Thyroid gland (tissue), 4 donors: ENCODE measurements around the gene C3orf80. TPM values are rescaled to one million over a fixed set of nuclear protein-coding genes. Genes with fewer than 3 reads are reported as not detected.

ENCODE experiments used
- DNase-seq, 2 donors: peaks; one replicate each; pipeline ENCODE4 v3.0.0-alpha.2; 2019
- H3K27ac ChIP-seq, 3 donors: fragments of 200-600 bp; sonication (generic); 1 replicate in 2 of 3; 2 replicates in 1 of 3; pipeline ENCODE4 v1.5.1; 2016 to 2019; ENCODE audit warnings: mild to moderate bottlenecking in 1 of 3, moderate library complexity in 1 of 3
- H3K27me3 ChIP-seq: fragments of 200-600 bp; sonication (generic); one replicate; pipeline ENCODE4 v1.5.1; 2019
- H3K36me3 ChIP-seq, 2 donors: fragments of 200-600 bp; sonication (generic); one replicate each; pipeline ENCODE4 v1.5.1; 2016 to 2019
- H3K4me1 ChIP-seq, 2 donors: fragments of 200-600 bp; sonication (generic); one replicate each; pipeline ENCODE4 v1.5.1; 2017 to 2019
- H3K4me3 ChIP-seq, 3 donors: fragments of 200-600 bp; sonication (generic); replicated peaks in 1 of 3; 1 replicate in 2 of 3; 2 replicates in 1 of 3; pipeline ENCODE4 v1.5.1; 2016; ENCODE audit warnings: mild to moderate bottlenecking in 1 of 3
- H3K9me3 ChIP-seq: fragments of 200-600 bp; sonication (generic); one replicate; pipeline ENCODE4 v1.5.1; 2017
- CTCF ChIP-seq, 6 experiments: fragments of 200-600 bp in 3 of 6; fragments of 450-650 bp in 3 of 6; sonication (generic) in 3 of 6; IDR thresholded peaks; one replicate each; pipeline ENCODE4 v1.5.1; 2016 to 2019; ENCODE audit warnings: antibody characterized with exemption in 6 of 6, mild to moderate bottlenecking in 2 of 6, inconsistent platforms in 1 of 6, moderate library complexity in 1 of 6
- POLR2A ChIP-seq, 2 donors: fragments of 450-650 bp; IDR thresholded peaks; one replicate each; pipeline ENCODE4 v1.6.1; 2017; ENCODE audit warnings: antibody characterized with exemption in 2 of 2, mild to moderate bottlenecking in 2 of 2, moderate library complexity in 1 of 2
- WGBS, 2 donors: methylation state at CpG; one replicate each; pipeline ENCODE4 v1.1.5; 2017; 5-methylcytosine and 5-hydroxymethylcytosine counted together
- intact Hi-C: fragments of 100-400 bp; cut with DNase I; formaldehyde crosslinking; loops from one replicate; pipeline ENCODE4 v1.15.1; 2023
- total RNA-seq, 4 donors: library from RNA; depleted of rRNA; stranded (reverse); fragments of >200 nt; gene quantifications; one replicate each; pipeline ENCODE4 v1.2.3, GENCODE V29; 2016

Gene C3orf80
- total RNA-seq, 4 donors from 2014 or later, result 0.27 to 0.29 (median 0.29) TPM; not detected in 1

DNA sequence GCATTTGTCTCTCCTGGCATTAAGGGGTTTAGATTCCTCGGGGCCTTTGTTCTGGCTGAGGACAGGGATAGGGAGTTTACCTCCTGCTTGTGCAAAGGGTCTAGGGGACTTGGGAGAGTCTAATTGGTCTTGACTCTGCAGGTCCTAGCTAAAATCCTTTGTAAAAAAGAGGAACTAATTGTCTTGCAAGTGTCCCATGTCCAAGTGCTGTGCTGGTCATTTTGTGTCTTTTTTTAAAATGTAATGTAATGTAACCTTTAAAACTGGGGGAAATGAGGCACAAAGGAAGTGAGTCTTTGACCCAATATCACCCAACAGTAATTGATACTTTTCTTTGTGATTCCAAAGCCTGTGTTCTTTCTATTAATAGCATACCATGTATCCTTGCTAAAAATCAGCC, 14.9 kb upstream of the C3orf80 start:
- 83 to 95% methylated on average over 1 of the region's 1 CpG for WGBS, 2 donors

GRCh38 chr3:160210799-160211221, 14.4 kb upstream of the C3orf80 start:
- Histone ChIP-seq H3K27ac (no peak overlapping the region), H3K4me3 (no peak overlapping the region), H3K27me3 (no peaks in the 10 kb centered on the region), H3K9me3 (no peaks in the 10 kb centered on the region), H3K36me3 (no peaks in the 10 kb centered on the region), H3K4me1 (no peaks in the 10 kb centered on the region)
- intact Hi-C loops, result no loop called here
- 79 to 83% methylated on average over 1 of the region's 1 CpG for WGBS, 2 donors
- TF ChIP-seq CTCF (IDR thresholded peaks at IDR 0.05), result no peak
- TF ChIP-seq POLR2A (IDR thresholded peaks at IDR 0.05), result no peak
- no peak for DNase-seq

More for the DNA sequence above, 14.9 kb upstream of the C3orf80 start:
- intact Hi-C loops, result no loop called here
- no peak overlapping the region for H3K27ac ChIP-seq
- H3K9me3 ChIP-seq, result no peaks in the 10 kb centered on the region
- DNase-seq, result no peak
- H3K4me3 ChIP-seq, result no peak overlapping the region
- H3K36me3 ChIP-seq, result no peaks in the 10 kb centered on the region
- no peaks in the 10 kb centered on the region for H3K4me1 ChIP-seq
- no peaks in the 10 kb centered on the region for H3K27me3 ChIP-seq
- TF ChIP-seq POLR2A (IDR thresholded peaks at IDR 0.05) (no peak), CTCF (IDR thresholded peaks at IDR 0.05) (no peak)

DNA sequence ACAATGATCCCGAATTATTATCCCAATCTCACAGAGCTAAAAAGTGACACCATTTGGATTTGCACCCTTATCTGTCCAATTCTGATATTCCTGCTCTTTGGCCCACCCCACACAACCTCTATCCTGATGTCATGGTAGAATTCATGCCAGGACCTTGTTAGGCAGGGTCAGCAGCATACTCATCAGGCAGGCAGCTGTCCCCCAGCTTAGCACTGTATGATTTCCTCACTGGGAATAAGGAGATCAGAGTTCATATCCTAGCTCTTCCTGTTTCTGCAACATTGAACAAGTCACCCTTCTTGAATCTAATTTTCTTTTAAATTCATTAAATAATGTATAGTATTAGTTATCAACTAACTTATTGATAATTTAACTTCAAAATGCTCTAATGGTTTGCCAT, 12.0 kb upstream of the C3orf80 start:
- H3K36me3 ChIP-seq, result no peaks in the 10 kb centered on the region
- H3K27me3 ChIP-seq, result no peaks in the 10 kb centered on the region
- no peaks in the 10 kb centered on the region for H3K4me1 ChIP-seq
- intact Hi-C loops, result no loop called here
- WGBS, 2 donors, result 79 to 84% methylated on average over 1 of the region's 1 CpG
- H3K27ac ChIP-seq, result no peak overlapping the region
- H3K9me3 ChIP-seq, result no peaks in the 10 kb centered on the region
- no peak overlapping the region for H3K4me3 ChIP-seq
- TF ChIP-seq CTCF (IDR thresholded peaks at IDR 0.05) (no peak), POLR2A (IDR thresholded peaks at IDR 0.05) (no peak)
- no peak for DNase-seq

DNA sequence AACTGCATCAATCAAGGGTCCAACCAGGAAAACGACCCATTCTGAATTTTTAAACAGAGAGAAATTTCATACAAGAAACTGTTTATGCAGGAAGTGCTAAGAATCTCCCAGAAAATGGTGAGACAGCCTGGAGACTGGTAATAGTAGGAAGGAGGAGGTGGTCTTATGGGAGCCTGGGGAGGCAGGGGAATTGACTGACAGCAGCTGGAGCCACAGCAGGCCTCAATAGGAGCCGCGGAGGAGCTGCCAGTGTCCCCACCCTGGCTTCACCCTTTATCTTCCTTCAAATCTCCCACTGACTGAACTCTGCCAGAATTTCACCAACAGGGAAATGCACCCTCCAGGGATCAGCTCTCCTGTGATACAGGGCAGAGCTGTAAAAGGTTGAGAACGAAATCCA, 7.5 kb upstream of the C3orf80 start:
- TF ChIP-seq CTCF (IDR thresholded peaks at IDR 0.05) (no peak), POLR2A (IDR thresholded peaks at IDR 0.05) (no peak)
- H3K4me1 ChIP-seq, result no peaks in the 10 kb centered on the region
- no peak for DNase-seq
- no peaks in the 10 kb centered on the region for H3K27me3 ChIP-seq
- intact Hi-C loops, result no loop called here
- no peaks in the 10 kb centered on the region for H3K9me3 ChIP-seq
- no peaks in the 10 kb centered on the region for H3K36me3 ChIP-seq
- H3K4me3 ChIP-seq, result no peak overlapping the region
- no peak overlapping the region for H3K27ac ChIP-seq
- WGBS, 2 donors, result 59 to 63% methylated on average over 4 of the region's 4 CpGs

- Histone ChIP-seq H3K27ac (no peak overlapping the region), H3K4me1 (no peaks in the 10 kb centered on the region), H3K9me3 (no peaks in the 10 kb centered on the region), H3K4me3 (no peak overlapping the region), H3K27me3 (no peaks in the 10 kb centered on the region), H3K36me3 (no peaks in the 10 kb centered on the region)
- intact Hi-C loops, result no loop called here
- DNase-seq, result no peak
- no peak for TF ChIP-seq POLR2A (IDR thresholded peaks at IDR 0.05)
- no peak for TF ChIP-seq CTCF (IDR thresholded peaks at IDR 0.05)
- 51 to 59% methylated on average over 3 of the region's 3 CpGs for WGBS, 2 donors
Measured at GRCh38 chr3:160218136-160218535, 7.1 kb upstream of the C3orf80 start.
